Neural cell (in vitro differentiated cells): Measurements from ENCODE around the gene TMUB1. TPM values are rescaled to one million over a fixed set of nuclear protein-coding genes. Genes with fewer than 3 reads are reported as not detected.

Experiments
- H2AFZ ChIP-seq: fragments of 200-600, 300-800 bp; sonication (generic), shearing (Covaris generic); 2 replicates; pipeline ENCODE4 v1.6.0; 2014; ENCODE audit warnings: low read depth, mild to moderate bottlenecking, antibody characterized with exemption, low read length, moderate library complexity
- H3F3A ChIP-seq: fragments of 200-600 bp; shearing (Covaris generic); 2 replicates; pipeline ENCODE4 v1.6.1; 2016; ENCODE audit warnings: mild to moderate bottlenecking, moderate library complexity, mixed read lengths, antibody characterized with exemption, low read length; ENCODE audit not compliant: insufficient read depth, poor library complexity, severe bottlenecking
- H3K27ac ChIP-seq: fragments of 200-600, 300-800 bp; sonication (generic), shearing (Covaris generic); 2 replicates; pipeline ENCODE4 v1.5.1; 2014; ENCODE audit warnings: mild to moderate bottlenecking, low read length, moderate library complexity
- H3K27me3 ChIP-seq: fragments of 300-800, 200-600 bp; sonication (generic), shearing (Covaris generic); 2 replicates; pipeline ENCODE4 v1.6.0; 2014; ENCODE audit warnings: mild to moderate bottlenecking, low read depth, low read length, moderate library complexity; ENCODE audit not compliant: insufficient read depth
- H3K36me3 ChIP-seq: fragments of 300-800, 200-600 bp; sonication (generic), shearing (Covaris generic); 2 replicates; pipeline ENCODE4 v1.5.1; 2014; ENCODE audit warnings: mild to moderate bottlenecking, antibody characterized with exemption, low read length, moderate library complexity; ENCODE audit not compliant: insufficient read depth
- H3K4me2 ChIP-seq: fragments of 300-800, 200-600 bp; sonication (generic), shearing (Covaris generic); 2 replicates; pipeline ENCODE4 v1.6.0; 2014; ENCODE audit warnings: mild to moderate bottlenecking, low read length
- H3K4me3 ChIP-seq: fragments of 300-800, 200-600 bp; sonication (generic), shearing (Covaris generic); 2 replicates; pipeline ENCODE4 v1.5.1; 2014; ENCODE audit warnings: mild to moderate bottlenecking, low read length, moderate library complexity
- H3K79me2 ChIP-seq: fragments of 200-600 bp; shearing (Covaris generic); replicated peaks from 2 replicates; pipeline ENCODE4 v1.6.0; 2014; ENCODE audit warnings: mild to moderate bottlenecking, low read length, moderate library complexity; ENCODE audit not compliant: insufficient read depth
- H3K9ac ChIP-seq: fragments of 300-800, 200-600 bp; sonication (generic), shearing (Covaris generic); 2 replicates; pipeline ENCODE4 v1.6.1; 2016; ENCODE audit warnings: mild to moderate bottlenecking, low read length, mixed read lengths
- H3K9me2 ChIP-seq: fragments of 200-600 bp; shearing (Covaris generic); 2 replicates; pipeline ENCODE4 v1.6.1; 2016; ENCODE audit warnings: mild to moderate bottlenecking, low read length, mixed read lengths; ENCODE audit not compliant: insufficient read depth
- H3K9me3 ChIP-seq: fragments of 200-600, 300-800 bp; sonication (generic), shearing (Covaris generic); 2 replicates; pipeline ENCODE4 v1.6.1; 2016; ENCODE audit warnings: mild to moderate bottlenecking, mixed run types, low read length, moderate library complexity, mixed read lengths
- H4K20me1 ChIP-seq: fragments of 200-600 bp; shearing (Covaris generic); 2 replicates; pipeline ENCODE4 v1.6.1; 2016; ENCODE audit warnings: mild to moderate bottlenecking, mixed run types; ENCODE audit not compliant: insufficient read depth
- EP300 ChIP-seq: fragments of 450-650 bp; conservative IDR thresholded peaks from 2 replicates; pipeline ENCODE4 v1.6.1; 2014; ENCODE audit warnings: antibody characterized with exemption, mild to moderate bottlenecking, moderate library complexity; ENCODE audit not compliant: poor library complexity, severe bottlenecking
- EZH2 ChIP-seq: fragments of 200-600, 300-800 bp; shearing (Covaris generic), sonication (generic); IDR thresholded peaks from 2 replicates; pipeline ENCODE4 v1.6.1; 2014; ENCODE audit warnings: antibody characterized with exemption, low read length, borderline replicate concordance, mild to moderate bottlenecking; ENCODE audit not compliant: insufficient read depth, poor library complexity, severe bottlenecking
- MXI1 ChIP-seq: fragments of 450-650 bp; conservative IDR thresholded peaks from 2 replicates; pipeline ENCODE4 v1.6.1; 2014; ENCODE audit warnings: antibody characterized with exemption, mild to moderate bottlenecking; ENCODE audit not compliant: poor library complexity, severe bottlenecking
- POLR2AphosphoS5 ChIP-seq: IDR thresholded peaks from 2 replicates; pipeline ENCODE4 v1.6.1; 2012
- RAD21 ChIP-seq: fragments of 450-650 bp; conservative IDR thresholded peaks from 2 replicates; pipeline ENCODE4 v1.6.1; 2014; ENCODE audit warnings: antibody characterized with exemption, mild to moderate bottlenecking, moderate library complexity
- SMC3 ChIP-seq: fragments of 450-650 bp; conservative IDR thresholded peaks from 2 replicates; pipeline ENCODE4 v1.6.1; 2014; ENCODE audit warnings: antibody characterized with exemption, mild to moderate bottlenecking, moderate library complexity; ENCODE audit not compliant: poor library complexity
- TAF1 ChIP-seq: IDR thresholded peaks from 2 replicates; pipeline ENCODE4 v1.6.1; 2012; ENCODE audit warnings: low read depth
- polyA plus RNA-seq: library from polyadenylated mRNA; depleted of rRNA; stranded (reverse); fragments of >200 nt; gene quantifications from 2 replicates; pipeline ENCODE4 v1.2.3, GENCODE V29; 2014
- TF ChIP-seq, protein P1 (sequence below): IDR thresholded peaks from 2 replicates; pipeline ENCODE4 v1.6.1; 2012; ENCODE audit warnings: borderline replicate concordance
- TF ChIP-seq, protein P2 (sequence below): fragments of 450-650 bp; IDR thresholded peaks from 2 replicates; pipeline ENCODE4 v1.5.1; 2014; ENCODE audit warnings: antibody characterized with exemption, mild to moderate bottlenecking, moderate library complexity; ENCODE audit not compliant: poor library complexity, severe bottlenecking

TMUB1 gene
- polyA plus RNA-seq, 1 donor from 2014 or later = 35.2 TPM

DNA sequence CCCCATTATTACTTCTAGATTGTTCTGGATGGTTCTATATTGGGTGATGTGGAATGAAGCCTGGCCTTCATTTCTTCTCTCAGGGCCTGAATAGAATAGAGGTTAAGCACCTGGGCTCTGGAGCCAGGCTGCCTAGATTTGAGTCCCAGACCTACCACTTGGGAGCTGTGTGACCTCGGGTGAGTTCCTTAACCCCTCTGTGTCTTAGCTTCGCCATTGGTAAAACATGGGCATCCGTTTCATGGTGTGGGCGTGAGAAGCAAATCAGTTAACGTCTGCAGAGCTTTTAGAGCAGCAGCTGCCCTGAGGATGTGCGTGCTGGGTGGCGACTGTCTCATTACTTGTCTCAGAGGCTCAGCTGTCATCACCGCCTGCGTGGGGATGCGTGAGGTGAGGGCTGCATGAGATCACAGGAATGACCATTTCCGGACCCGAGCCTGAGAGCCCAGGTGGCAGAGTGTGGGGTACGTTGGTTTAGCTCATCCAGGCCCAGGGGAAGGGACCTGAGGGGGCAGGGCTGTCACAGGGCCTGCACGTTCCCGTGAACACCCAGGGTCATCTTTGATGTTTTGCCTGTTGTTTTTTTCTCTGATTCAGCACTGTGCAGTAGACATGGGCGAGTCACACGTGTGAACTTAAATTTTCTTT is 12.7 kb upstream of the TMUB1 start:
- Histone ChIP-seq H4K20me1 (peaks cover 21% of the 10 kb centered on the region), H3K9me3 (no peaks in the 10 kb centered on the region), H3K9me2 (no peaks in the 10 kb centered on the region), H3K4me2 (no peak overlapping the region), H3K27ac (no peak overlapping the region), H3K79me2 (peaks cover 63% of the 10 kb centered on the region), H3K27me3 (no peaks in the 10 kb centered on the region), H3K36me3 (no peaks in the 10 kb centered on the region), H3K9ac (no peak overlapping the region), H2AFZ (no peak overlapping the region), H3F3A (no peaks in the 10 kb centered on the region), H3K4me3 (no peak overlapping the region)
- TF ChIP-seq TAF1 (no peak), POLR2AphosphoS5 (no peak), EP300 (no peak), MXI1 (no peak), SMC3 (no peak), EZH2 (no peak), RAD21 (no peak)
- TF ChIP-seq, protein P1, sequence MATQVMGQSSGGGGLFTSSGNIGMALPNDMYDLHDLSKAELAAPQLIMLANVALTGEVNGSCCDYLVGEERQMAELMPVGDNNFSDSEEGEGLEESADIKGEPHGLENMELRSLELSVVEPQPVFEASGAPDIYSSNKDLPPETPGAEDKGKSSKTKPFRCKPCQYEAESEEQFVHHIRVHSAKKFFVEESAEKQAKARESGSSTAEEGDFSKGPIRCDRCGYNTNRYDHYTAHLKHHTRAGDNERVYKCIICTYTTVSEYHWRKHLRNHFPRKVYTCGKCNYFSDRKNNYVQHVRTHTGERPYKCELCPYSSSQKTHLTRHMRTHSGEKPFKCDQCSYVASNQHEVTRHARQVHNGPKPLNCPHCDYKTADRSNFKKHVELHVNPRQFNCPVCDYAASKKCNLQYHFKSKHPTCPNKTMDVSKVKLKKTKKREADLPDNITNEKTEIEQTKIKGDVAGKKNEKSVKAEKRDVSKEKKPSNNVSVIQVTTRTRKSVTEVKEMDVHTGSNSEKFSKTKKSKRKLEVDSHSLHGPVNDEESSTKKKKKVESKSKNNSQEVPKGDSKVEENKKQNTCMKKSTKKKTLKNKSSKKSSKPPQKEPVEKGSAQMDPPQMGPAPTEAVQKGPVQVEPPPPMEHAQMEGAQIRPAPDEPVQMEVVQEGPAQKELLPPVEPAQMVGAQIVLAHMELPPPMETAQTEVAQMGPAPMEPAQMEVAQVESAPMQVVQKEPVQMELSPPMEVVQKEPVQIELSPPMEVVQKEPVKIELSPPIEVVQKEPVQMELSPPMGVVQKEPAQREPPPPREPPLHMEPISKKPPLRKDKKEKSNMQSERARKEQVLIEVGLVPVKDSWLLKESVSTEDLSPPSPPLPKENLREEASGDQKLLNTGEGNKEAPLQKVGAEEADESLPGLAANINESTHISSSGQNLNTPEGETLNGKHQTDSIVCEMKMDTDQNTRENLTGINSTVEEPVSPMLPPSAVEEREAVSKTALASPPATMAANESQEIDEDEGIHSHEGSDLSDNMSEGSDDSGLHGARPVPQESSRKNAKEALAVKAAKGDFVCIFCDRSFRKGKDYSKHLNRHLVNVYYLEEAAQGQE = no peak
- TF ChIP-seq, protein P2, sequence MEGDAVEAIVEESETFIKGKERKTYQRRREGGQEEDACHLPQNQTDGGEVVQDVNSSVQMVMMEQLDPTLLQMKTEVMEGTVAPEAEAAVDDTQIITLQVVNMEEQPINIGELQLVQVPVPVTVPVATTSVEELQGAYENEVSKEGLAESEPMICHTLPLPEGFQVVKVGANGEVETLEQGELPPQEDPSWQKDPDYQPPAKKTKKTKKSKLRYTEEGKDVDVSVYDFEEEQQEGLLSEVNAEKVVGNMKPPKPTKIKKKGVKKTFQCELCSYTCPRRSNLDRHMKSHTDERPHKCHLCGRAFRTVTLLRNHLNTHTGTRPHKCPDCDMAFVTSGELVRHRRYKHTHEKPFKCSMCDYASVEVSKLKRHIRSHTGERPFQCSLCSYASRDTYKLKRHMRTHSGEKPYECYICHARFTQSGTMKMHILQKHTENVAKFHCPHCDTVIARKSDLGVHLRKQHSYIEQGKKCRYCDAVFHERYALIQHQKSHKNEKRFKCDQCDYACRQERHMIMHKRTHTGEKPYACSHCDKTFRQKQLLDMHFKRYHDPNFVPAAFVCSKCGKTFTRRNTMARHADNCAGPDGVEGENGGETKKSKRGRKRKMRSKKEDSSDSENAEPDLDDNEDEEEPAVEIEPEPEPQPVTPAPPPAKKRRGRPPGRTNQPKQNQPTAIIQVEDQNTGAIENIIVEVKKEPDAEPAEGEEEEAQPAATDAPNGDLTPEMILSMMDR = no peak

DNA sequence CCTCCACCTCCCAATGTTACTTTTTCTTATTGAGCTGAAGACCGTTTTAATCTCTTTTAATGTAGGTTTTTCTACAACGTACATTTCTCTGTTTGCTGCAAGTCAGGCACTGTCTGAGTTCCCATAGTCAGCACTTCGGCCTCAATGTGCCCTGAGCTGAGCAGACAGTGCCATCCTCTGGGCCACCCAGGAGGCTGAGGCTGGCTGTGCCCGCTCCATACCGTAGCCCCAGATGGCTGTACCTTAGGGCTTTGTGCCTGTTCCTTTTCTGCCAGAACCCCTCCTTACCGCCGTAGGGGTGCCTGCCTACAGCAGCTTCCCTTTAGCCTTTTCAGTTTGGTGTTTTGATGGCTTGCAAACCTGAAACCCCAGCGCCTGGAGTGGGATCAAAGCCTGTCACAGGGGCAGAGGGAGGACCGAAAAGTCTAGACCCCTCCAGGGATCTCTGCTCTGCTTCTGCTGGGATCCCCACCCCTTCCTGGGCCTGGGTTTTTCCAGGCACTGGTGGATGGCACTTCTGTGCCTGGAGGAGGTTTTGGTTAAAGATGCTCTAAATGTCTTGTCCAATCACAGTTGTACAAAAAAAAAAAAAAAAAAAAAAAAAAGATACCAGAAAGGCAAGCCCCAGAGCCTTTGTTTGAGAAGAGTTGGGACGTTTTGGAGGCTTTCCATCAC is 12.0 kb upstream of the TMUB1 start:
- H3K9ac ChIP-seq = no peak overlapping the region
- H3K9me2 ChIP-seq = no peaks in the 10 kb centered on the region
- no peaks in the 10 kb centered on the region for H3K9me3 ChIP-seq
- no peaks in the 10 kb centered on the region for H3K27me3 ChIP-seq
- H3F3A ChIP-seq = no peaks in the 10 kb centered on the region
- no peak overlapping the region for H2AFZ ChIP-seq
- no peak overlapping the region for H3K27ac ChIP-seq
- H3K4me2 ChIP-seq = no peak overlapping the region
- H4K20me1 ChIP-seq = peaks cover 24% of the 10 kb centered on the region
- H3K36me3 ChIP-seq = no peaks in the 10 kb centered on the region
- H3K79me2 ChIP-seq = peaks cover 68% of the 10 kb centered on the region
- H3K4me3 ChIP-seq = no peak overlapping the region
- TF ChIP-seq MXI1 (no peak), SMC3 (no peak), TAF1 (no peak), RAD21 (no peak), EZH2 (no peak), POLR2AphosphoS5 (no peak), EP300 (no peak)
- TF ChIP-seq, protein P1 = no peak
- TF ChIP-seq, protein P2 = no peak
